ENCODE data around the gene PPARG.
"Not testable (repeated sequence)": the region's sequence is repeated elsewhere in the genome, so short reads cannot be mapped to it uniquely, and the experiment has no call there.

PPARG gene

GRCh38 chr3:12446298-12446697 lies 157.4 kb downstream of the PPARG start:
- in situ Hi-C loops (cut with MboI; ENCODE audit: low sequenced_read_pairs, unreplicated experiment) = no loop called here
- no peak for DNase-seq (ENCODE audit: low spot score)
- no peak for TF ChIP-seq CTCF (IDR thresholded peaks at IDR 0.05; ENCODE audit: borderline replicate concordance, control extremely low read depth, extremely low read depth, insufficient read depth, missing control alignments)

- no peak for TF ChIP-seq CTCF (IDR thresholded peaks at IDR 0.05; ENCODE audit: borderline replicate concordance, control extremely low read depth, extremely low read depth, insufficient read depth, missing control alignments)
- in situ Hi-C loops (cut with MboI; ENCODE audit: low sequenced_read_pairs, unreplicated experiment) = no loop called here
- no peak for DNase-seq (ENCODE audit: low spot score)
These were observed 158.2 kb downstream of the PPARG start for GRCh38 chr3:12447075-12447474.

GRCh38 chr3:12448404-12449202 lies 159.7 kb downstream of the PPARG start:
- in situ Hi-C loops (cut with MboI; ENCODE audit: low sequenced_read_pairs, unreplicated experiment); DNase-seq (ENCODE audit: low spot score): not testable (repeated sequence)

- TF ChIP-seq CTCF (IDR thresholded peaks at IDR 0.05; ENCODE audit: borderline replicate concordance, control extremely low read depth, extremely low read depth, insufficient read depth, missing control alignments) = no peak
These were observed 161.2 kb downstream of the PPARG start for GRCh38 chr3:12449889-12450682.

GRCh38 chr3:12451481-12451880 lies 162.6 kb downstream of the PPARG start:
- in situ Hi-C loops (cut with MboI; ENCODE audit: low sequenced_read_pairs, unreplicated experiment) = no loop called here
- no peak for DNase-seq (ENCODE audit: low spot score)
- no peak for TF ChIP-seq CTCF (IDR thresholded peaks at IDR 0.05; ENCODE audit: borderline replicate concordance, control extremely low read depth, extremely low read depth, insufficient read depth, missing control alignments)

More at GRCh38 chr3:12449889-12450682, 161.2 kb downstream of the PPARG start:
- in situ Hi-C loops (cut with MboI; ENCODE audit: low sequenced_read_pairs, unreplicated experiment) = no loop called here
- no peak for DNase-seq (ENCODE audit: low spot score)

- no peak for DNase-seq (ENCODE audit: low spot score)
- in situ Hi-C loops (cut with MboI; ENCODE audit: low sequenced_read_pairs, unreplicated experiment) = no loop called here
- no peak for TF ChIP-seq CTCF (IDR thresholded peaks at IDR 0.05; ENCODE audit: borderline replicate concordance, control extremely low read depth, extremely low read depth, insufficient read depth, missing control alignments)
These were observed 163.1 kb downstream of the PPARG start for GRCh38 chr3:12451960-12452359.
